Left hindlimb (tissue), 1 donor: ENCODE data around the gene SV2A.
"Not testable (repeated sequence)": the region's sequence is repeated elsewhere in the genome, so short reads cannot be mapped to it uniquely, and the experiment has no call there.

ENCODE experiments used
- DNase-seq: peaks from one replicate; pipeline ENCODE4 v3.0.0-alpha.2; 2018

Gene SV2A, protein sequence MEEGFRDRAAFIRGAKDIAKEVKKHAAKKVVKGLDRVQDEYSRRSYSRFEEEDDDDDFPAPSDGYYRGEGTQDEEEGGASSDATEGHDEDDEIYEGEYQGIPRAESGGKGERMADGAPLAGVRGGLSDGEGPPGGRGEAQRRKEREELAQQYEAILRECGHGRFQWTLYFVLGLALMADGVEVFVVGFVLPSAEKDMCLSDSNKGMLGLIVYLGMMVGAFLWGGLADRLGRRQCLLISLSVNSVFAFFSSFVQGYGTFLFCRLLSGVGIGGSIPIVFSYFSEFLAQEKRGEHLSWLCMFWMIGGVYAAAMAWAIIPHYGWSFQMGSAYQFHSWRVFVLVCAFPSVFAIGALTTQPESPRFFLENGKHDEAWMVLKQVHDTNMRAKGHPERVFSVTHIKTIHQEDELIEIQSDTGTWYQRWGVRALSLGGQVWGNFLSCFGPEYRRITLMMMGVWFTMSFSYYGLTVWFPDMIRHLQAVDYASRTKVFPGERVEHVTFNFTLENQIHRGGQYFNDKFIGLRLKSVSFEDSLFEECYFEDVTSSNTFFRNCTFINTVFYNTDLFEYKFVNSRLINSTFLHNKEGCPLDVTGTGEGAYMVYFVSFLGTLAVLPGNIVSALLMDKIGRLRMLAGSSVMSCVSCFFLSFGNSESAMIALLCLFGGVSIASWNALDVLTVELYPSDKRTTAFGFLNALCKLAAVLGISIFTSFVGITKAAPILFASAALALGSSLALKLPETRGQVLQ

DNA sequence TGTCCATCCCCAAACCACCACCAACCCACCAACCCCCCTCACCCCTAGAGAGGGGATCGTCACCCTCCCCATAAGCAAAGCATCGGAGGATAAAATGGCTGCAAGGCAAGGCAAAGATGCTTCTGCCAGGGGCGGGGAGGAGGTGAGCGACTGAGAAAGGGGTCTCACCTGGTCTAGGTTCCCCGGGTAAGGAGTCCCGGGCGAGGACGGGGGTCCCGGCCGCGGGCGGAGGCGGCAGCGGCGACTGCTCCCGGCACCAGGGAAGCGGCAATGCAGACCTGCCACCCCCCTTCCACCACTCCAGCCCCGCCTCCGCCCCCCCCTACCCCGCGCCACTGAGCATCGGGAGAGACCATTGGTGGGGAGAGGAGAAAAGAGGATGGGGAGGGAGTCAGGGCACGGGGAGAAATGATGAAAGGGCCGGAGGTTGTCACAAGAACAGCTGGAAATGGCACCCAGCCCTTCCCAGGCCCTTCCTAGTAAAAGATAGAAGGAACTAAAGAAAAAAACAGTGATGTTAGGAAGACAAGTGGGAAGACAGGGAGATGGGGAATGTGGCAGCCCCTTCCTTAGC, at the start of gene SV2A:
Gene SV2A (minus strand): TSS at position 274 of the 574 bp plus-strand sequence. CDS start 4,004 bp downstream, outside the sequence.
- peak; percentile 81 for DNase-seq

DNA sequence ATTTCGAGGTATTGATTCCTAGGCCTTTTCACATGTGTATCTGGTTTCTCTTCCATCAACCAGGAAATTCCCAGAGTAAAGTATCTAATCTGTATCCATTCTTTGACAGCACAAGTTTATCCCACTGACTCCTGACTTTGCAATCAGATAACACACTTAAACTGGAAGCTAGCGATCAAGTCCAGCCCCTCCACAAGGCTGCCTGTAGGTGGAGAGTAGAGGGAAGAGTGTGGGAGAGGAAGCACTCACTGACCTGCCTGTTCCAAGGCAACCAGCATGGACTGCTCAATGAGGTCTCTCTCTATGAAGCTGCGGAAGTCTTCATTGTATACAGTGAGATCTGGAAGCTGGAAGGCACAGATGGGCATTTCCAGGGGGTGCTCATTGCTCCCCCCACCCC, 49.4 kb upstream of the SV2A start:
- DNase-seq, result no peak

DNA sequence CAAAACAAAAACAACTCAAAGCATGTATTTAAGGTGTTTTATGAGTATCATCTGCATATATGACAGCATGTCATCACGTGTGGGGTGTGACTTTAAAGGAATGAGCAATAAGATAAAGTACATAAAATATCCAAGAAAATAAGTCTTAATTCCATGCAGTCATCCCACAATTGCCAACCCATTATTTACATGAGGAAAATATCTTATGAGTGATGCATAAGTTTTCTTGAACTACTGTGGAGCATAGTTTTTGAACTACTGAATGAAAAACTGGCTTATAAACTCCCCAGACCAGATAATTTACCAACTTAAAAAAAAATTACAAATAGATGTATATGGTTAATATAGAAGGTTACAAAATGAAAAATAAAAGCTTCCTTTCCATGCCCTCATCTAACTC, 48.8 kb upstream of the SV2A start:
- DNase-seq, result no peak

DNA sequence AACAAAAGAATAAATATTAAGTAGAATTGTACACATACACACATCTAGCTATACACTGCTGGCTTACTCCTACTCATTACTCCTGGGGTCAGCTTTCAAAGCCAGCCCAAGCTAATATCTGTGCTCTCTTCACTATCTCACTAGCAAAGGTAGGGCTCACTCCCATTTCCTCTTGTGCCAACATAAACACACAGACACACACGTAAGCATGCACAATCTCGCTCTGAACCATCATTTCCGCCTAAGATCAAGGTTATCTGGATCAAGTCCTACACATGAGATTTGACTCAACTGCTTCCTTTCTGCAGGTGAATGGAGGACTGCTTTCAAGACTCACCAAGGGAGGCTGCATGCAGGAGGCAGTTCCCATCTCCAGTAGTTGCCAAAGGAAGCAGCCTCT, 47.8 kb upstream of the SV2A start:
- DNase-seq, result no peak

DNA sequence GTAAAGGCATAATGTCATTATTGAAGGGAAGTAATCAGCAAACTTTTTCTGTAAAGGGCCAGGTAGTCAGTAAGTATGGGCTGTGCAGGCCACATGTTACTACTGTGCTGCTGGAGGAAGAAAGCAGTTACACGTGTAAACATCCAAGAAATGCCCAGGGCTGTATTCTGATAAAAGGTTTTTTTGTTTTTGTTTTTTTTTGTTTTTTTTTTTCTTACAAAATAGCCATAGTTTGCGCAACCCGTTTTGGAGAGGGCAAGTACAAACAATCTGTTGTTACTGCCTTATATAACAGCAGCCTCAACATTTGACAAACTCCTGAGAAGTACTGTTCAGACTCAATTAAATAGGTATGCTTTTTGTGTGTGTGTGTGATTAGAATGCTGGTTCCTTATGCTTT, 45.7 kb upstream of the SV2A start:
- DNase-seq, result no peak

DNA sequence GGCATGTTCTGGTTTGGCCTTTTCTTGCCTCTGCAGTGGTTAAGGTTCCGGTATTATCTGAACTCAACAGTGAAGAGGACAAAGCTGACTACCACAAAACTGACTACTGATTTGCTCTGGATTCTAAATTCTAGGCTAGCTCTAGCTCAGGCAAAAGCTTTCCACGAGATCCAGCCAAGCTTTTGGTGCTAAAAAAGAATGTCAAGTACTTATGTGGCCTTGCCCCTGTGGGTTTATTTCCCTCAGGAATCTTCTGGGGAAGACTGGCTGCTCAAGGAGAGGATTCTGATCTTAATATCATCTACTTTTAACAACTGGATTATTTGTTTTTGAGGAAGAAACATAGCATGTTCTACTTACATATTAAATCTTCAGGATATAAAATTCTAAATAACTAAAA, 45.1 kb upstream of the SV2A start:
- no peak for DNase-seq

DNA sequence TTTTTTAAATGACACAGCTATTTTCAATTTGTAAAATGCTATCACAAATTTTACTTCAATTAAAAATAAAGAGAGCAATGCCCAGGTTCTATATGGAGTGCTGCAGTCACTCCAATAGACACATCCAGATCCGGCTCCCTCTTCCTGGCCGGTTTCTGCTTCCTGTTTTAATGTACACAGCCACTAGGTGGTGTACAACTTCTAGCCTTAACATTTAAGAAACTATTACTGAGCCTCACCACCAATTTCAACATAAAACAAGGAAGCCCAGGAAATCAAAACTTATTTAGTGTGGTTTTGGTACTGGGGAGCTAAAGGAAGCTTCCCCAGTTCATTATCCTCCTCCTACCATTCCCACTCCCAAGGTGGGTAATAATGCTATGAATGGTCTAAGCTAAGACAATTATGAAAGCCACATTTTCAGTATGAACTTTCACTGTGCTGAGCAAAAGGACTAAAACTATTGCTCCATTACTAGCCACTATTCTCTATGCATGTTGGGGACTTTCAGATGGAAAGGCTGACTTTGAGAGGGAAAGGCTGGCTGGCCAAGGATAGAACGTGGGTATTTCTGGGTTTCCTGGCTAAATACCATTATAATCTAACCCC, 44.5 kb upstream of the SV2A start:
- peak; percentile 62 for DNase-seq

DNA sequence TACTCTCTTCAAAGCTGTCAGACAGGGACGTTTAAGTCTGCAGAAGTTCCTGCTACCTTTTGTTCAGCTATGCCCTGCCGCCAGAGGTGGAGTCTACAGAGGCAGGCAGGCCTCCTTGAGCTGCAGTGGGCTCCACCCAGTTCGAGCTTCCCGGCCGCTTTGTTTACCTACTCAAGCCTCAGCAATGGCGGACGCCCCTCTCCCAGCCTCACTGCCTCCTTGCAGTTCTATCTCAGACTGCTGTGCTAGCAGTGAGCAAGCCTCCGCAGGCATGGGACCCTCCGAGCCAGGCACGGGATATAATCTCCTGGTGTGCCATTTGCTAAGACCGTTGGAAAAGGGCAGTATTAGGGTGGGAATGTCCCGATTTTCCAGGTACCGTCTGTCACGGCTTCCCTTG, 39.9 kb upstream of the SV2A start:
- not testable (repeated sequence) for DNase-seq

DNA sequence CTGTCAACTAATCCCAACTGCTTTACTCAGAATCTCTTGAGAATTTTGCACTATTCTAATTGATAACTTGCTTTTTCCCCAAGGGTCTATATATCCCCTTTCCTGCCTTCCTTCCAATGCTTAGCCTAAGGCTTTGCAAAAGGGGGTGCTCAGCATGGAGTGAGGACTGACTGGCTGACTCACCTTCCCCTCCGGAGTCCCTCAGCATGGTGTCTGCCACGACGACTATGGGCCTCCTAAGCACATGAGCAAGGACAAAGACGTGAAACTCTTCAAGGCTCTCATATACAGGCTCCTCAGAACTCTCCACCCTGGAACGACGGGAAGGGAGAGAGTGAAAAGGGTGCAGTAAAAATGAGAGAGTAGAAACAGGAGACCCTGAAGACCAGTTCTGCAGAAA, 32.3 kb upstream of the SV2A start:
- no peak for DNase-seq

DNA sequence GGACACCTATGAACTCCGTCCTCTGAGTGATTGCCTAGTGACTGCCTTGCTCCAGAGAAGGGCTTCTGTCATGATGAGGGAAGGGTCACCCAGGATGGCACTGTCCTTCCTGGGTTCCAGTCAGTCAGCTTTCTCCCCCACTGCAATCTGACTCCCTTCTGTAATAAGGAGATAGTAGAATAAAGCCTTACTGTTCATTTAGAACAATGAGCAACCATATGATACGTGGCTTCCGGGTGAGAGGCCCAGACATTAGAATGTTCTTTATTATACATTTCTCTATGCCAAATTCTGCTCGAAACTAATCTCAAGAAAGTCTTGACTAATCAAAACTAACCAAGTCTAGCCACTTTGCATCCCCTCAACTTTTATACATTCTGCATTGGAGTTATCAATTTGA, 27.6 kb upstream of the SV2A start:
- DNase-seq, result no peak

DNA sequence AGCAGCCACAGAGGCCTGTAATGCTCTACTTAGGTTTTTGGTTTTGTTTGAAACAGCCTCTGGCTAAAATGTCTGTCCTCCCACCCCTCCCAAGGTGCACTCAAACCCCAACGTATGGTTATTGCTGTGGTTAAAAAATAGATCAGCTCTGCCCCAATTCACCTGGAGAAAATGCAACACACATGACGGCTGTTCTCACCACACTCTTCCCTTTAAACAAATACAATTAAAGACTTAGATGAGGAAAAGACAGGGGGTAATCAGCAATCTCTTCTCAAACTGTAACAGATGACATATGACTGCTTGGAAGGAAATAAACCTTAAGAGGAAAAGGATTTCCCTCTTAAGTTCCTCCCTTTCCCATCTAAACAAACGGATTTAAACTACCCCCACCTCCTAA, 25.2 kb upstream of the SV2A start:
- no peak for DNase-seq

DNA sequence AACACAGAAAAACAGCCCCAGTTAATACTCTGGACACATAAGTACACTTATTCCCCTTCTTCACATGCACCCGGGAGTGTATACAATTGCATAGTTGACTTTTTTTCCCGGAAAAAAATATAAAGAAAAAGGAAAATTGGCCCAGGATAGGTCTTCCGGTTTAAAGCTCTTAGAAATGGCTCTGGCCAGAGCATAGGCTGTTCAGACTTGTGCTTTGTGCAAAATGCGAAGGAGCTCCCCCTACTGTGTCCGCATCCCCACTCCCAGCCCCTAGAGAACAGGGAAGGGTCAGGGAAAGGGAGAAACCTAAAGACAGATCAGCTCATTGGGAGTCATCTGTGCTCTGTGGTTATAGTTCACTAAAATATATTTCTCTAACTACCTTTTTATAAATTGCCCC, 24.6 kb upstream of the SV2A start:
- DNase-seq, result no peak

DNA sequence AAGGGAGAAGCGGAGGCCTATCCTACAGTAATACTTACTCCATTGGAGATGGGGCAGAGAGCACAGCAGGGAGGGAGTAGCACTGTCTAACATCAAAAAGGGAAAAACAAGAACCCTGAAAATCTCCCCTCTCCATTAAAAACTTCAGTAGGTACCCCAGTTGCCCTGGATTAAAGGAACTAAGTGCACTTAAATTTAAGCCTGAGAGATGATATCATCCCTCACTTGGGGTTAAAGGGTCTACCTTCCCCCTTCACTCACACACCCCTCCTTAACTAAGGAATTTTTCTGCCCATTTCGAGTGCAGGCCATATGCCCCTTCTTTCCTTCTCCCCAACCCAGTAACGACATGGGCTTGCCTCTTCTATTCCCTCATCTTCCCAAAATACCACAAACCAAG, 22.8 kb upstream of the SV2A start:
- DNase-seq, result no peak

DNA sequence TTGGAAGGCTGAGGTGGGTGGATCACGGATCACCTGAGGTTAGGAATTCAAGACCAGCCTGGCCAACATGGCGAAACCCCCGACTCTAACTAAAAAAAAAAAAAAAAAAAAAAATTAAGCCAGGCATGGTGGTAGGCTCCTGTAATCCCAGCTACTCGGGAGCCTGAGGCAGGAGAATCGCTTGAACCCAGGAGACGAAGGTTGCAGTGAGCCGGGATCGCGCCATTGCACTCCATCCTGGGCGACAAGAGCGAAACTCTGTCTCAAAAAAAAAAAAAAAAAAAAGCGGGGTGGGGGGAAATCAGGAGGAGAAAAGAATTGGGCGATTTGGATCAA, 21.0 kb upstream of the SV2A start:
- DNase-seq, result not testable (repeated sequence)

DNA sequence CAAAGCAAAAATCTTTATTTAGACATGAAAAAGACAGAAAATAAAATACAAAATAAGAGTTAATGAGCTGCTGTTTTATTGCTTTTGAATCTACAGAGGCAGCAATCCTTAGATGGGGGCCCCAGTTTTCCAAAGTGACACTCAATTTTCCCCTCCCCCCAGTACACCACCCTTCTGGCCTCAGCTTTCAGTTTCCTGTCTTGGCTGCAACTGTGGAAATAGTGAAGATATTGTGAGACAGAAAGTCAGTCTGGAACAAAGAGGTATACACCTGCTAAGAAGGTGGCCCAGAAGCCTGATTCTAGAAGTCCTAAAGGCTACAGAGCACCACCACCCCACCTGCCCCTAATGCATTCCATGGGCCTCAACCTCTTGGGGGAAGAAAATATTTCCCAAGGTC, 20.1 kb upstream of the SV2A start:
- DNase-seq, result no peak

DNA sequence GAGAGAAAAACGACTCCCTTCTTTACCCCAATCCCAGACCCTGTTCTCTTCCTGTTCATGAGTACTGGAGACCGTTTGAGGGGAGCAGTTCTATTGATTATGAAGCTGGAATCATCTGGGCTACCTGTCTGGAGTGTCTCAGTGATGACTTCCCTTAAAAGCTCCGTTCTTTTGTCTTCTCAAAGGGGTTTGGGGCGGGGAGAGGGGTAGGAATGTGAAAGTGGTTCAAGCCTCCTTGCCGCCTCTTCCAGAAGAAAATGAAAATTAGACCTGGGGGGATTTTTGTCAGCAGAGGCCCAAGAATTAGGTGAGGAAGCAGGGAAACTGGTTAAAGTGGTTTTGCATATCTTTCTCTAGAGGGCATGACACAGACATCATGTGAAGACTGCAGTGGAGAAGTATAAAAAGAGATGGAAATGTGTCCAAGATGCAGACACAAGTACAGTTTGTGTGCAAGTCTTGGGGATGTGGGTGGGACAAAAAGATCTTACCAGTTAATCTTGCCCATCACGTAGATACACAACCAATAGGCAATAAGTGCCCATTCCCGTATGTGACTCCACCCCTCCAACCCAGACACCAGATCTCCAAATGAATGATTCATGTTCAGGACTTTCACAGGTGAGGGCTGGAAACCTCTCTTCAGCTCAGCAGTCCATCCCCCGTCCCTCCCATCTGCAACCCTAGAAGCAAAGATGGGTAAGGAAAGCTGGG, 19.5 kb upstream of the SV2A start:
- DNase-seq, result no peak

DNA sequence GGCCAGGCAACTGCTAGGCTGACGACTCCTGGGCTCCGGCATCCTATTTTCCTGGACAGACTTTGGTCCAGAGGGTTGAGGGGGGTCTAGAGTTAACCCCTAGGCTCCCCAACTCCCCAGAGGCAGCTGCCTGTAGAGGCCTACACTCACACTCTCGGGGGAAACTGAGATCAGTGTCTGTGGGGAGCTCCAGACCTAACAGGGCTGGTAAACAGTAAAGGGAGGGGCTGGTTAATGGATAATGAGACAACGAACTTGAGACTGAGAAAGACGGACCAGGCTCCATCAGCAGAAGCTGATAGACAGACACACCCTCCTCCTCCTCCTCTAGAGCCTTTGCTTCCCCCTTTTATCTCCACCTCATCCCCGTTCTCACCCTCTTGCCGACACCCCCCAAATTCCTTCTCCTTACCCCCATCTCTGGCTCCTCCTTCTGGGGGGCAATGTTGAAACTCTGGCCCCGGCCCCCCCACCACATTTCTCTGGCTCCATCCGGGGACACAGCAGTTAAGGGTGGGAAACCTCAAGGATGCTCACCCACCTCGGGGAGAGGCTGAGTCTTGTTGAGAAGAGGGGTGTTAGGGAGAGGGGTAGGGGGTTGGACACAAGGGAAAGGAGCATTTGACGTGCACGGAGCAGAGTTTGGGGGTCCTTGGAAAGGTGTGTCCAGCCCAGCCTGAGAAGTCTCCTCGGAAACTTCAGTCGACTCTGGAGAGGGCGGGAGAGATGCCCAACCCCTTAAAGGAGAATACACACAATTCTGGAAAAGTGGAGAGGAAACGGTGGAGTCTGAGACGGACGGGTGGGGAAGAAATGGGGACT, 18.7 kb upstream of the SV2A start, which contains the start of gene MTMR11:
Gene MTMR11 (minus strand): TSS at position 710 of the 822 bp plus-strand sequence. CDS start 232 bp downstream, at position 478.
- DNase-seq, result peak; percentile 64

DNA sequence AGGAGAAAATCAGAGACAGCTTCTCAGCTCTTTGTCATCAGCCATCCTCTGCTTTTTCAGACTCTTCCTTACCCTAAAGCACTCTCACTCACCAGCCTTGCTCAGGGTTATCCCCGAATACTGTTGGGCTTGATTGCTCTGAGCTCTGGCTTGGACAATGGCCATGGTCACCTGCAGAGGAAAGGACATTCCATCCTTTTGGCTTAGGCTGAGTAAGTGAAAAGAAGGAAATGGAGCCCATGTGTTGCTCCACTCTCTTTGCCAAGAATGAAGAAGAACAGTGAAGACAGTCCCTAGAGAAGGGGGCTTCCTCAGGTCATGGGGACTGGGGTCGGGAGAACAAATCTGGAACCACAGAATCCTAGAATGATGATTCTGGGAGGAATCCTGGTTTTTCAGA, 16.7 kb upstream of the SV2A start:
- DNase-seq, result no peak

DNA sequence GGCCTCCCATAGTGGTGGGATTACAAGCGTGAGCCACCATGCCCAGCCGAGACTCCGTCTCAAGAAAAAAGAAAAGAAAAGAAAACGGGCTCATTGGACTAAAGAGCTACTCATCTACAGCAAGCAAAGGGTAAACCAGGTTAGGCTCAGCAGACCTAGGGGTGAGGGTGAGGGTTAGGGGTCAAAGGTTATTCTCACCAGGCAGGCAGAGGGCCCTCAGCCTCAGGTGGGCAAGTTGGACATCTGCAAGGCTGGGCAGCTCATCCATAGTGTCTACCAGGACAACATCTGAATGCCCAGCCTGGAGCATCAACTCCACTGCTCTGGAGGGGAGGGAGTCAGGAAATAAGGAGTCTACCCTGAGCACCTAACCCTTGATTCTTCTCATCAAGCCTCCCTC, 15.6 kb upstream of the SV2A start:
- no peak for DNase-seq

DNA sequence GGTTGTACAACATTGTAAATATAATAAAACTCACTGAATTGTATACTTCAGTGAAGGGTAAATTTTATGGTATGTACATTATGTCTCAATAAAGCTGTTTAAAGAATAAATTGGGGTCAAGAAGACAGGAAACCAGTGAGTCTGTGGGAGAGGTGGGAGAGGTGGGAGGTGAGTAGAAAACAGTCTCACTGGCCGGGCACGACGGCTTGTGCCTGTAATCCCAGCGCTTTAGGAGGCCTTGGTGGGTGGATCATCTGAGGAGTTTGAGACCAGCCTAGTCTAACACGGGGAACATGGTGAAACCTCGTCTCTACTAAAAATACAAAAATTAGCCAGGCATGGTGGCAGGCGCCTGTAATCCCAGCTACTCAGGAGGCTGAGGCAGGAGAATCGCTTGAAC, 14.8 kb upstream of the SV2A start:
- no peak for DNase-seq

DNA sequence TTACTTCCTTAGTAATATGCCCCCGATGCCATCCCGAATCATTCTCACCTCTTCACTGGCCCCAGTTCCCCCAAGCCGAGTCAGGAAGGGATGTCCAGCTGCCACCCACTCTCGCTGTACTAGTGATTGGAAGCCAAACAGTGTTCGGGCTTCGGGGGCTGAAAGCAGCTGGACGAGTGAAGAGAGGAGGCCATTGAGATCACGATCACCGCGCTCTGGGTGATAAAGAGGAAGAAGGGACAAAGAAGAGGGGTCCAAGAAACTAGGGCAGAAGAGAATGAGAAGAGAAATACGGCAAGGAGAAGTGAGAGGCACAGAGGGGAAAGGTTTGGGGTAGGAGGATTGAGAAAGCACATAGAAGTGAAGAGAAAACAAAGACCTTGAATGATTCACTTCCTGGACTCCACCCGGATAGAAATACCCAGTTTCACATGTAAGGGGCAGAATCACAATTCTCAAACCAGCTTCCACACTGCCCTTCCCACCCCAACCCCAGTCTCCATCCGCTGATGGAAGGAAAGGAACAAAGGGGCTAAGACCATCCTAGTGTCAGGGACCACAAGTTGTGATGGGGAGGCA, 13.7 kb upstream of the SV2A start:
- DNase-seq, result no peak

DNA sequence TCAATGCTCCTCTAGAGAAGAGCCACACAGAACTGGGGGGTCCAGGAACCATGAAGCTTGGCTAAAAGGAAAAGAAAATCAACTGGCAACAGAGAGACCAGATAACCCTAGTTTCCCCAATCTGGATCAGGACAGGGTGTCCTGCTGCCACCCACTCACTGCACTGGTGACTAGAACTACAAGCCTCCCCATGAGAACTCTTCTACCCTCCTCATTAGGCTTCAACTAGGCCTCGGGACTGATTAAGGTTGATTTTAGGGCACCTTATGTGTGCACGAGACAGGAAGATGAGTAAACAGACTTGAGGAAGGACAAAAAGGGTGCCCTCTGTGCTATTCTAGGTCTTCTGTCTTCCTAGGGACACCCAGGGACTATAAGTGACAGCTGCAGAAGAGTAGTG, 12.2 kb upstream of the SV2A start:
- DNase-seq, result no peak
